ENCODE measurements around the gene ADPRHL1.

Gene ADPRHL1

GRCh38 chr13:113414335-113414734 lies 39.0 kb downstream of the ADPRHL1 start:
- TF ChIP-seq CTCF (IDR thresholded peaks at IDR 0.05; ENCODE audit: extremely low read depth, insufficient read depth, missing control alignments) = no peak
- no peak for DNase-seq (ENCODE audit: low spot score)
- in situ Hi-C loops (cut with MboI; ENCODE audit: low pct_unique_long_range_greater_than_20kb, low sequenced_read_pairs, unreplicated experiment) = no loop called here

- TF ChIP-seq CTCF (IDR thresholded peaks at IDR 0.05; ENCODE audit: extremely low read depth, insufficient read depth, missing control alignments) = no peak
- DNase-seq (ENCODE audit: low spot score) = no peak
- in situ Hi-C loops (cut with MboI; ENCODE audit: low pct_unique_long_range_greater_than_20kb, low sequenced_read_pairs, unreplicated experiment) = no loop called here
Observed at GRCh38 chr13:113413898-113414282, 39.4 kb downstream of the ADPRHL1 start.

- no peak for TF ChIP-seq CTCF (IDR thresholded peaks at IDR 0.05; ENCODE audit: extremely low read depth, insufficient read depth, missing control alignments)
- no peak for DNase-seq (ENCODE audit: low spot score)
- in situ Hi-C loops (cut with MboI; ENCODE audit: low pct_unique_long_range_greater_than_20kb, low sequenced_read_pairs, unreplicated experiment) = no loop called here
Observed at GRCh38 chr13:113413178-113413897, 40.0 kb downstream of the ADPRHL1 start.

- no peak for DNase-seq (ENCODE audit: low spot score)
- no peak for TF ChIP-seq CTCF (IDR thresholded peaks at IDR 0.05; ENCODE audit: extremely low read depth, insufficient read depth, missing control alignments)
- in situ Hi-C loops (cut with MboI; ENCODE audit: low pct_unique_long_range_greater_than_20kb, low sequenced_read_pairs, unreplicated experiment) = no loop called here
Observed at GRCh38 chr13:113412440-113412839, 40.8 kb downstream of the ADPRHL1 start.

GRCh38 chr13:113411216-113412023 lies 41.9 kb downstream of the ADPRHL1 start:
- DNase-seq (ENCODE audit: low spot score) = no peak
- in situ Hi-C loops (cut with MboI; ENCODE audit: low pct_unique_long_range_greater_than_20kb, low sequenced_read_pairs, unreplicated experiment) = no loop called here
- no peak for TF ChIP-seq CTCF (IDR thresholded peaks at IDR 0.05; ENCODE audit: extremely low read depth, insufficient read depth, missing control alignments)

GRCh38 chr13:113410472-113411201 lies 42.7 kb downstream of the ADPRHL1 start:
- DNase-seq (ENCODE audit: low spot score) = no peak
- TF ChIP-seq CTCF (IDR thresholded peaks at IDR 0.05; ENCODE audit: extremely low read depth, insufficient read depth, missing control alignments) = no peak

More at GRCh38 chr13:113410472-113411201, 42.7 kb downstream of the ADPRHL1 start:
- in situ Hi-C loops (cut with MboI; ENCODE audit: low pct_unique_long_range_greater_than_20kb, low sequenced_read_pairs, unreplicated experiment) = no loop called here

Measured in GM13977 (cell line).